Vagina (tissue), 2 donors: ENCODE results near the gene ADORA3. TPM values are rescaled to one million over a fixed set of nuclear protein-coding genes. Genes with fewer than 3 reads are reported as not detected.

Experiments
- DNase-seq, 2 donors: peaks; one replicate each; pipeline ENCODE4 v3.0.0-alpha.2; 2017; ENCODE audit errors: extremely low spot score in 2 of 2
- H3K27ac ChIP-seq: fragments of 200-600 bp; sonication (generic); one replicate; pipeline ENCODE4 v1.5.1; 2019
- H3K27me3 ChIP-seq: fragments of 200-600 bp; sonication (generic); one replicate; pipeline ENCODE4 v1.5.1; 2019
- H3K36me3 ChIP-seq, 2 donors: fragments of 200-600 bp; sonication (generic); one replicate each; pipeline ENCODE4 v1.5.1; 2017 to 2019
- H3K4me1 ChIP-seq: fragments of 200-600 bp; sonication (generic); one replicate; pipeline ENCODE4 v1.5.1; 2019
- H3K4me3 ChIP-seq, 2 donors: fragments of 200-600 bp; sonication (generic); 1 replicate in 1 of 2; 2 replicates in 1 of 2; pipeline ENCODE4 v1.5.1; 2016 to 2019
- H3K9me3 ChIP-seq: fragments of 200-600 bp; sonication (generic); one replicate; pipeline ENCODE4 v1.5.1; 2019
- POLR2A ChIP-seq, 2 donors: fragments of 450-650 bp; IDR thresholded peaks; one replicate each; pipeline ENCODE4 v1.6.1; 2017; ENCODE audit warnings: antibody characterized with exemption in 2 of 2, mild to moderate bottlenecking in 2 of 2, moderate library complexity in 2 of 2
- POLR2AphosphoS5 ChIP-seq, 2 donors: sonication (generic); formaldehyde crosslinking; IDR thresholded peaks; one replicate each; pipeline ENCODE4 v1.9.0; 2017; ENCODE audit warnings: antibody characterized with exemption in 2 of 2, mild to moderate bottlenecking in 2 of 2, low read depth in 1 of 2; ENCODE audit not compliant: insufficient read depth in 1 of 2
- intact Hi-C: fragments of 100-400 bp; cut with DNase I; formaldehyde crosslinking; loops from one replicate; pipeline ENCODE4 v1.15.1; 2023
- total RNA-seq: library from RNA; depleted of rRNA; stranded (reverse); fragments of >200 nt; gene quantifications from one replicate; pipeline ENCODE4 v1.2.3, GENCODE V29; 2016
- TF ChIP-seq, protein P1 (sequence below), 3 experiments: fragments of 450-650 bp in 2 of 3; fragments of 200-600 bp in 1 of 3; sonication (generic) in 1 of 3; IDR thresholded peaks; one replicate each; pipeline ENCODE4 v1.5.1; 2017 to 2019; ENCODE audit warnings: antibody characterized with exemption in 3 of 3, mild to moderate bottlenecking in 2 of 3, moderate library complexity in 2 of 3

Gene ADORA3
- total RNA-seq, 1 donor from 2014 or later, result 5.2 TPM

DNA sequence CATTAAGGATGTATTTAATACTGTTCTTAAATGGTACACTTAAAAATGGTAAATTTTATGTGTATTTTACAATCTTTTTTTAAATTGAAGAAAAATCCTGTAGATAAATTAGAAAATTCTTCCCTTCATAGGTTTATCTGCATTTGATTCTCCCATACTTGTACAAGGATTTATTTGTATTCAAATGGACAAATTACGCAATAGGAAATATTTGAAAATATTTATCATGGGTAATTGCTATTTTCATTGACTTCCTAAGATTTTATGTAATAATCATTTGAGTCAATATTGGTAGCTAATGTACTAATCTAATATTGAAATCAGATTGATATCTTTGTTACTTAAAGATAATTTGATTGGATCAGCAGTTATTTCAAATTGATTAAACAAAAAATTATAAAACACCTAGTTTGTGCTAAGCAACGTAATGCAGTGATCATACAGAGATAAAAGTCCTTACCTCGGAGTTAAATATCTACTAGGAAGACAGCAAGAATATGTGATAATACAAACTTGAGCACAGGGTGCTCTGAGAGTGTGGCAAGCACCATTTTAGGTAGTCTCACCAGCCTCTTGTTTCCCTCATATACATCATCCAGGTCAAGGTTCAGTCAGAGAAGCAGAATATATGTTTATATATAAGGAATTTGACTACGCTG is 40.9 kb downstream of the ADORA3 start:
- H3K4me3 ChIP-seq, result no peak overlapping the region
- no peak overlapping the region for H3K27ac ChIP-seq
- intact Hi-C loops, result no loop called here
- no peak for DNase-seq
- peaks cover 0 to 60% of the 10 kb centered on the region in 2 donors for H3K36me3 ChIP-seq
- TF ChIP-seq, protein P1, sequence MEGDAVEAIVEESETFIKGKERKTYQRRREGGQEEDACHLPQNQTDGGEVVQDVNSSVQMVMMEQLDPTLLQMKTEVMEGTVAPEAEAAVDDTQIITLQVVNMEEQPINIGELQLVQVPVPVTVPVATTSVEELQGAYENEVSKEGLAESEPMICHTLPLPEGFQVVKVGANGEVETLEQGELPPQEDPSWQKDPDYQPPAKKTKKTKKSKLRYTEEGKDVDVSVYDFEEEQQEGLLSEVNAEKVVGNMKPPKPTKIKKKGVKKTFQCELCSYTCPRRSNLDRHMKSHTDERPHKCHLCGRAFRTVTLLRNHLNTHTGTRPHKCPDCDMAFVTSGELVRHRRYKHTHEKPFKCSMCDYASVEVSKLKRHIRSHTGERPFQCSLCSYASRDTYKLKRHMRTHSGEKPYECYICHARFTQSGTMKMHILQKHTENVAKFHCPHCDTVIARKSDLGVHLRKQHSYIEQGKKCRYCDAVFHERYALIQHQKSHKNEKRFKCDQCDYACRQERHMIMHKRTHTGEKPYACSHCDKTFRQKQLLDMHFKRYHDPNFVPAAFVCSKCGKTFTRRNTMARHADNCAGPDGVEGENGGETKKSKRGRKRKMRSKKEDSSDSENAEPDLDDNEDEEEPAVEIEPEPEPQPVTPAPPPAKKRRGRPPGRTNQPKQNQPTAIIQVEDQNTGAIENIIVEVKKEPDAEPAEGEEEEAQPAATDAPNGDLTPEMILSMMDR (IDR thresholded peaks at IDR 0.05), result no peak
- no peak for TF ChIP-seq POLR2A (IDR thresholded peaks at IDR 0.05)
- TF ChIP-seq POLR2AphosphoS5 (IDR thresholded peaks at IDR 0.05; ENCODE audit: insufficient read depth in 1 of 2, low read depth in 1 of 2), result no peak
- H3K4me1 ChIP-seq, result no peaks in the 10 kb centered on the region
- no peaks in the 10 kb centered on the region for H3K9me3 ChIP-seq
- no peaks in the 10 kb centered on the region for H3K27me3 ChIP-seq

DNA sequence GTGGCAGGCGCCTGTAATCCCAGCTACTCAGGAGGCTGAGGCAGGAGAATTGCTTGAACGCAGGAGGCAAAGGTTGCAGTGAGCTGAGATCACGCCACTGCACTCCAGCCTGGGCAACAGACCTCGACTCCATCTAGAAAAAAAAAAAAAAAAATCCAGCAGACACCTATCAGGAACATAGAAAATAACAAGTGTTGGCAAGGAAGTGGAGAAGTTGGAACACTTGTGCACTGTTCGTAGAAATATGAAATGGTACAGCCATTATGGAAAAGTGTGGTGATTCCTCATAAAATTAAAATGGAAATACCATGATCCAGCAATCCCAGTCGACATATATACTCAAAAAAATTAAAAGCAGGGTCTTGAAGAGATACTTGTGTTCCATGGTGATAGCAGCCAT is 41.7 kb downstream of the ADORA3 start:
- Histone ChIP-seq H3K9me3 (no peaks in the 10 kb centered on the region), H3K27ac (no peak overlapping the region), H3K36me3 (peaks cover 0 to 61% of the 10 kb centered on the region in 2 donors), H3K4me1 (no peaks in the 10 kb centered on the region), H3K27me3 (no peaks in the 10 kb centered on the region), H3K4me3 (no peak overlapping the region)
- intact Hi-C loops, result no loop called here
- no peak for DNase-seq
- TF ChIP-seq POLR2AphosphoS5 (IDR thresholded peaks at IDR 0.05; ENCODE audit: insufficient read depth in 1 of 2, low read depth in 1 of 2), result no peak
- no peak for TF ChIP-seq POLR2A (IDR thresholded peaks at IDR 0.05)
- TF ChIP-seq, protein P1 (IDR thresholded peaks at IDR 0.05), result no peak

DNA sequence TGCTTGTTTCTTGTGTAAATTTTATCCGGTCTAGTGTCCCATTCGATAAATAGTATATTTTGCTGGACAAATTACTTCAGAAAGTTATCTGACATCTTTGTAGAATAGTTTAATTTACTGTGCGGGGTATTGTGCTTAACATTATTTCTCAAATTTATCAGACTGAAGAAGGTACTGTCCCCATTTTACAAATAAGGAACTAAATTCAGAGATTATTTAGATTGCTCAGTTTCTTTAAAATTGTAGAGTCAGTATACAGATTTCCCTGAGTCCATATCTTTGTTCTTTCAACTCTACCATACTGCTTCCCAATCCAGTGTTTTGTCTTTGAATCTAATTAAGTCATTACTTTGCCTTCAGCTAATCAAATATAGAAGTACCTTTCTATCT is 47.8 kb downstream of the ADORA3 start:
- Histone ChIP-seq H3K27ac (no peak overlapping the region), H3K4me1 (peaks cover 41% of the 10 kb centered on the region), H3K9me3 (no peaks in the 10 kb centered on the region), H3K27me3 (no peaks in the 10 kb centered on the region), H3K4me3 (no peak overlapping the region), H3K36me3 (peaks cover 0 to 63% of the 10 kb centered on the region in 2 donors)
- no peak for TF ChIP-seq POLR2AphosphoS5 (IDR thresholded peaks at IDR 0.05; ENCODE audit: insufficient read depth in 1 of 2, low read depth in 1 of 2)
- TF ChIP-seq POLR2A (IDR thresholded peaks at IDR 0.05), result no peak
- TF ChIP-seq, protein P1 (IDR thresholded peaks at IDR 0.05), result no peak
- intact Hi-C loops, result no loop called here
- DNase-seq, result no peak

DNA sequence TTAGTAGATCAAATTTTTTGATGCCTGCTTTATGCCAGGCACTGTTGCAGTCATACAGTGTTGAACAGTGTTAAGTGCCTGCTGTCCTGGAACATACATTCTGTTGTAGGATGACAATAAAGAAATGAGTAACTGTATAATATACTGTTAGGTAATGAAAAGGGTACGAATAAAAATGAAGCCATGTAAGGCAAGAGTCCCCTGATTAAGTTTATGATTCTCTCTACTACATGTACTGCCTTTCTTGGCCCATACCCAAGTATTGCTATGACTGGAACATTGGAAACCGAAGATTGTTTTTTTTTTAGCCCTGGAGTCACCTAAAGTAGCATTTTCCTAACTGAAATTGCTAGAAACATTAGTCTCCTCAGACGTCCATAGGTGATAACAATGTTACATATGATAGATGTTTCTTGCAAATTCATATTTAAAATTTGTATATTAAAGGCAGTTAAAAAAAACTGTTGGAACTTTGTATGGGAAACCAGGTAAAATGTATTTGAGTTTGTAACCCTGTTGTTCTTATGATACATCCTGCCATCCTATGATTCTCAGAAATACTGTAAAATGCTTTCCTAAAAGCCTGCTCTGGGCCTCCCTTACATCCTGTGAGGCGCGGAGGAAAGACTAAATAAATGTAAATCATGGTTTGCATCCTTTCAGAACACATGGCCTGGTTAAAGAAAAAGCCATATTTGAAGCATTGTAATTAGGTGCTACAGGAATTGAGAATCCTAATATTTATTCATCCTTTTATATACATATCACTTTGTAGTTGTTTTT is 48.4 kb downstream of the ADORA3 start:
- Histone ChIP-seq H3K4me1 (peaks cover 47% of the 10 kb centered on the region), H3K9me3 (no peaks in the 10 kb centered on the region), H3K27me3 (no peaks in the 10 kb centered on the region), H3K36me3 (peaks cover 0 to 60% of the 10 kb centered on the region in 2 donors), H3K27ac (no peak overlapping the region), H3K4me3 (no peak overlapping the region)
- no peak for DNase-seq
- TF ChIP-seq POLR2A (IDR thresholded peaks at IDR 0.05), result no peak
- TF ChIP-seq POLR2AphosphoS5 (IDR thresholded peaks at IDR 0.05; ENCODE audit: insufficient read depth in 1 of 2, low read depth in 1 of 2), result no peak
- TF ChIP-seq, protein P1 (IDR thresholded peaks at IDR 0.05), result no peak
- intact Hi-C loops, result no loop called here

DNA sequence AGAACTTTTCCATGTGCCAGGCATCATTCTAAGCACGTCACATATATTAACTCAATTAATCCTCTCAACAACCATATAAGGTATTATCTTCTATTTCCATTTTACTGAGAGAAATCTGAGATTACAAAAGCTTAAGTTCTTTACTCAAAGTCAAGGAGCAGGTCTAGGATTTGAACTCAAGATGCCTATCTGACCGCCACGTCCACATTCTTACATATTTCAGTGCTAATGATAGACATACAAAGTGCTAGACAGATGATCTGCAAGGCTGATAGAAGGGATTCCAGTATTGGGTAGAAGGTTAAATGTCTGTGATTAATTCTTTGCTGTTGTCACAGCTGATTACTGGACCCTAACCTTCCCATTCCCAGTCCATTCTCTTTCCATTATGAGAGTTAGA is 49.7 kb downstream of the ADORA3 start:
- Histone ChIP-seq H3K27me3 (no peaks in the 10 kb centered on the region), H3K27ac (no peak overlapping the region), H3K4me3 (no peak overlapping the region), H3K4me1 (peaks cover 50% of the 10 kb centered on the region), H3K36me3 (peaks cover 0 to 49% of the 10 kb centered on the region in 2 donors), H3K9me3 (no peaks in the 10 kb centered on the region)
- no peak for TF ChIP-seq POLR2AphosphoS5 (IDR thresholded peaks at IDR 0.05; ENCODE audit: insufficient read depth in 1 of 2, low read depth in 1 of 2)
- no peak for TF ChIP-seq POLR2A (IDR thresholded peaks at IDR 0.05)
- TF ChIP-seq, protein P1 (IDR thresholded peaks at IDR 0.05), result no peak
- DNase-seq, result no peak
- intact Hi-C loops, result no loop called here
